GM12873 (cell line): ENCODE results near the gene PAX5.
A peak's percentile ranks its signal among the peaks of the same experiment; 100 is the strongest.

Source experiments
- TF ChIP-seq, protein P1 (sequence below): IDR thresholded peaks from 2 replicates; pipeline ENCODE4 v1.5.1; 2012; ENCODE audit warnings: low read depth, mild to moderate bottlenecking, moderate library complexity, low read length, control low read depth; ENCODE audit not compliant: insufficient read depth; ENCODE audit errors: missing control alignments

The PAX5 gene

DNA sequence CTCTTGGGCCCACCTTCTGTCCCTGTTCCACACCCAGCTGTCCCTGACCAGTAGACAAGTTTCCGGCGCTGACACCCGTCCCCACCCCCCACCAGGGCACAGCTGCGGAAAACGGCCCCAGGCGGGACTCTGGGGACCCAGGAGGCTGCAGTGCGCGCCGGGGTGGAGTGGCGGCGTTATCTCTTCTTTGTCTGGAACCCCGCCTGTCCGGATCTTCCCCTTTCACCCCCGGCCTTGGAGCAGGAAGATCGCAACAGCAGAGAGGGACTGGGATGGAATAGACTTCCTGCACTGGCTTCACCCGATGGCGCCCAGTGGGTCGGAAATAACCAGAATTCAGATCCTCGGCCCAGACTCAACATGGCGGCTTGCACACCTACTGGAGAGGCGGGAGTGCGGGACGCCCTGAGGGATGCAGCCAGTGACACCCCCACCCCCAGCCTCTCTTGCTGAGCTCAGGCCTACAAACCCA lies 4.7 kb downstream of the PAX5 start:
- TF ChIP-seq, protein P1, sequence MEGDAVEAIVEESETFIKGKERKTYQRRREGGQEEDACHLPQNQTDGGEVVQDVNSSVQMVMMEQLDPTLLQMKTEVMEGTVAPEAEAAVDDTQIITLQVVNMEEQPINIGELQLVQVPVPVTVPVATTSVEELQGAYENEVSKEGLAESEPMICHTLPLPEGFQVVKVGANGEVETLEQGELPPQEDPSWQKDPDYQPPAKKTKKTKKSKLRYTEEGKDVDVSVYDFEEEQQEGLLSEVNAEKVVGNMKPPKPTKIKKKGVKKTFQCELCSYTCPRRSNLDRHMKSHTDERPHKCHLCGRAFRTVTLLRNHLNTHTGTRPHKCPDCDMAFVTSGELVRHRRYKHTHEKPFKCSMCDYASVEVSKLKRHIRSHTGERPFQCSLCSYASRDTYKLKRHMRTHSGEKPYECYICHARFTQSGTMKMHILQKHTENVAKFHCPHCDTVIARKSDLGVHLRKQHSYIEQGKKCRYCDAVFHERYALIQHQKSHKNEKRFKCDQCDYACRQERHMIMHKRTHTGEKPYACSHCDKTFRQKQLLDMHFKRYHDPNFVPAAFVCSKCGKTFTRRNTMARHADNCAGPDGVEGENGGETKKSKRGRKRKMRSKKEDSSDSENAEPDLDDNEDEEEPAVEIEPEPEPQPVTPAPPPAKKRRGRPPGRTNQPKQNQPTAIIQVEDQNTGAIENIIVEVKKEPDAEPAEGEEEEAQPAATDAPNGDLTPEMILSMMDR = peak; percentile 18

- TF ChIP-seq, protein P1 = no peak
Measured at GRCh38 chr9:37028420-37029031, 5.5 kb downstream of the PAX5 start.

GRCh38 chr9:37027582-37028419 lies 6.3 kb downstream of the PAX5 start:
- TF ChIP-seq, protein P1 = no peak

DNA sequence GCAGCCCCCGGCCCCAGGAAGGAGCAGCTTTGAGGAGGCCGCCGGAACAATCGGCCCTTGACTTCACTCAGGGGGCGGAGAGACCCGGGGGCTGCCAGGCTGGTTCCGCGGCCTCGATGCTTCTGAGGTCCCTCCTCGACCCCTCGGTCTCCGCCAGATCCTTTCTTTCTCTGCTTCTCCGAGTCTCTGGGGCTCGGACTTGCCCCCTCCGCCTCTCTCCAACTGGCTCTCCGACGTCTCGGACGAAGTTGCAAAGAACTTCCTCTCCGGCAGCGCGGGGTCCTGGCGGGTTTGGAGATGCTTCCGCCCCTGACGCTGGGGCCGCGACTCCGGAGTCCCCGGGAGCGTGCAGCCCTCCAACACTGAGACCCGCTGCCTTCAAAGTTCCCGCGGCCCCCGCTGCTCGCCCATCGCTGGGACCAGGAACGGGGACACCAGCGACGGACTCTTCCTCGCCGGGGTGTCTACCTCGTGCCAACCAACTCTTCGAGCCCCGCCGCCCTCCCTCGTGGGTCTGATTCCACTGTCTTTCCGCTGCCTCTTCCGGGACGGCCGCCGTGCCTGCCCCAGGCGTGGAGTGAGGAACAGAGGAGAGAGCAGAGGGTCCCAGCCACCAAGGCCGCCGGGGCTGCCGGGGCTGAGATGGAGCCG lies 7.0 kb downstream of the PAX5 start:
- TF ChIP-seq, protein P1 = no peak

DNA sequence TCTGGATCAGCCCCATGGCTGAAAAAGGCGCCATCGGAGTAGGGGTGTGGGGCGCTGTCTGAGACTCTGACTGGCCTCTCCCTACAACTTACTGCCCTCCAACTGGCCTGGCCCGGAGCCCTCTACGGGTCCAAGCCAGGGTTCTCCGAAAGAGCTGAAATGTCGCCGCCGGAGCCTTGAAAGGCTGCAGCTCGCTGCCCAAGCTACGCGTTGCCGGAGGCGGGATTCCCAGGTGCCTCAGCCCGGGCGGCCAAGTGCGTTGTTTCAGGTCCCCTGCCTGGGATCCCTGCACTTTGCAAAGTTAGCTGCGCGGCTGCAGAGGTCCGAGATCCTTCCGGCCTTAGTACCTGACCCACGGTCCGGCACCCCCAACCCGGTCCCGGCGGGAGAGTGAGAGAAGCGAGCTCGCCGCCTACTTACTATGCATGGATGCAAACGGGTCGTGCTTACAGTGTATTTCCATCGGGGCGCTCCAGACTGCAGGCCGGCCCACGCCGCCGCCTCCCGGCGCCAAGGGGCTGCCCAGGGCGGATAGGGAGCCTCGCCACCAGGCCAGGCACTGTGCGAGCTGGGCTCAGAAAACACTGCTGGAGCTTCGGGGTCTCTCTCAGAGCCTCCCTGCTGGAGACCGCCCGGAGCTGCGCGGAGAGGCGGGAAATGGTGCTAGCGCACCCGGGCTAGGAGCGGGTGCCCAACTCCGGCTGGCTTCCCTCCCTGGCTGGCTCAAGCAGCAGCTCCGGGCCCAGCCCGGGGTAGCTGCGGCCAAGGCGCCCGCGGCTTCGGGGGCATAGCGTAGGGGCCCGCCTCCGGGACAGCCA lies 7.7 kb downstream of the PAX5 start:
- TF ChIP-seq, protein P1 = no peak

DNA sequence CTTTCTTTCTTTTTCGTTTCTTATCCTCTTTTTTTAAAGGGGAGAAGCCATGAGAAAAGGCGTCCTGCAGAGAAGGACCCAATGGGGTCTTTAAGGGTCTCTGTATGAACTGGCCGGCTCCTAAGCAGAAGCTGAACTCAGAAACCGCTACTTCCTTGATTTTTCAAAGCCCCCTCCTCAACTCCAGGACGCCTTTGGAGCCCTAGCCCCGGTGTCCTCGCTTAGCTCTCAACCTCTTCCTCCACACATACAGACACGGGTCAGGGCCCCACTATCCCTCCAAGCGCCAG lies 8.3 kb downstream of the PAX5 start:
- TF ChIP-seq, protein P1 = no peak
